Activated naive CD4-positive, alpha-beta T cell treated with anti-CD3 and anti-CD28 coated beads for 36 hours (primary cell): ENCODE results near the gene FBXL17. TPM values are rescaled to one million over a fixed set of nuclear protein-coding genes. Genes with fewer than 3 reads are reported as not detected.

Source experiments
- CTCF ChIA-PET: fragments of 350-600 bp; sonication (Branson Sonifier 250); formaldehyde crosslinking; loops from one replicate; lab custom pipeline; 2021; ENCODE audit warnings: antibody characterized with exemption; lab: Charles Lee
- DNase-seq: peaks from one replicate; pipeline ENCODE4 v3.0.0-alpha.2; 2020
- H3K27ac Mint-ChIP-seq: one replicate; pipeline ENCODE4 v1.8.0; 2021; ENCODE audit warnings: mild to moderate bottlenecking, mixed read lengths
- H3K27me3 Mint-ChIP-seq: one replicate; pipeline ENCODE4 v1.8.0; 2021; ENCODE audit warnings: low read depth, mixed read lengths
- H3K36me3 Mint-ChIP-seq: one replicate; pipeline ENCODE4 v1.8.0; 2021; ENCODE audit warnings: low read depth, mixed read lengths
- H3K4me1 Mint-ChIP-seq: one replicate; pipeline ENCODE4 v1.8.0; 2021; ENCODE audit warnings: low read depth, mixed read lengths
- H3K4me3 Mint-ChIP-seq: one replicate; pipeline ENCODE4 v1.8.0; 2021; ENCODE audit warnings: mild to moderate bottlenecking, moderate library complexity, mixed read lengths
- H3K9me3 Mint-ChIP-seq: one replicate; pipeline ENCODE4 v1.8.0; 2021; ENCODE audit warnings: mixed read lengths
- intact Hi-C: fragments of 100-400 bp; cut with micrococcal nuclease; formaldehyde crosslinking; loops from one replicate; pipeline ENCODE4 v1.15.1; 2023
- total RNA-seq, 2 experiments: library from RNA; stranded (reverse); gene quantifications; one replicate each; pipeline ENCODE4 v1.2.3, GENCODE V29; 2021

FBXL17 gene
- total RNA-seq, 2 experiments from 2014 or later: 3.5 to 4.3 TPM

GRCh38 chr5:108369167-108369566 lies 12.7 kb downstream of the FBXL17 start:
- Mint-ChIP-seq H3K27me3 (no peaks in the 10 kb centered on the region), H3K27ac (no peak overlapping the region), H3K36me3 (peaks cover 14% of the 10 kb centered on the region), H3K4me3 (no peak overlapping the region), H3K9me3 (peaks cover 10% of the 10 kb centered on the region), H3K4me1 (peaks cover 30% of the 10 kb centered on the region)
- no peak for DNase-seq
- CTCF ChIA-PET: interaction anchor here (1.2 kb wide), 1 partner anchor 9 kb away, joined by 4 read pairs; no protein-coding TSS in a partner anchor
- intact Hi-C loops: no loop called here

GRCh38 chr5:108367679-108368334 lies 14.1 kb downstream of the FBXL17 start:
- DNase-seq: no peak
- intact Hi-C loops: no loop called here
- Mint-ChIP-seq H3K36me3 (peaks cover 8% of the 10 kb centered on the region), H3K27me3 (no peaks in the 10 kb centered on the region), H3K9me3 (peaks cover 2% of the 10 kb centered on the region), H3K4me1 (peaks cover 30% of the 10 kb centered on the region), H3K27ac (no peak overlapping the region), H3K4me3 (no peak overlapping the region)
- CTCF ChIA-PET: interaction anchor here (1.2 kb wide), 1 partner anchor 23 kb away, joined by 3 read pairs; no protein-coding TSS in a partner anchor

- peaks cover 27% of the 10 kb centered on the region for H3K4me1 Mint-ChIP-seq
- no peaks in the 10 kb centered on the region for H3K9me3 Mint-ChIP-seq
- DNase-seq: no peak
- peaks cover 3% of the 10 kb centered on the region for H3K36me3 Mint-ChIP-seq
- CTCF ChIA-PET: interaction anchor here (1.2 kb wide), 1 partner anchor 21 kb away, joined by 3 read pairs; no protein-coding TSS in a partner anchor
- no peak overlapping the region for H3K27ac Mint-ChIP-seq
- intact Hi-C loops: no loop called here
- no peak overlapping the region for H3K4me3 Mint-ChIP-seq
- H3K27me3 Mint-ChIP-seq: no peaks in the 10 kb centered on the region
Measured at GRCh38 chr5:108366500-108366899, 15.4 kb downstream of the FBXL17 start.

GRCh38 chr5:108361771-108362170 lies 20.1 kb downstream of the FBXL17 start:
- DNase-seq: no peak
- Mint-ChIP-seq H3K4me3 (no peak overlapping the region), H3K4me1 (peaks cover 13% of the 10 kb centered on the region), H3K36me3 (peaks cover 7% of the 10 kb centered on the region), H3K9me3 (no peaks in the 10 kb centered on the region), H3K27me3 (no peaks in the 10 kb centered on the region), H3K27ac (no peak overlapping the region)
- intact Hi-C loops: no loop called here
- CTCF ChIA-PET: interaction anchor here (0.9 kb wide), 1 partner anchor 16 kb away, joined by 3 read pairs; no protein-coding TSS in a partner anchor

- Mint-ChIP-seq H3K27me3 (no peaks in the 10 kb centered on the region), H3K36me3 (peaks cover 7% of the 10 kb centered on the region), H3K27ac (no peak overlapping the region), H3K9me3 (no peaks in the 10 kb centered on the region), H3K4me1 (peaks cover 13% of the 10 kb centered on the region), H3K4me3 (no peak overlapping the region)
- intact Hi-C loops: no loop called here
- CTCF ChIA-PET: interaction anchor here (0.6 to 1.8 kb wide), 2 partner anchors 8 to 67 kb away, joined by 3 to 4 read pairs; no protein-coding TSS in a partner anchor
- no peak for DNase-seq
Measured at GRCh38 chr5:108361239-108361638, 20.7 kb downstream of the FBXL17 start.

- Mint-ChIP-seq H3K4me3 (no peak overlapping the region), H3K4me1 (peaks cover 9% of the 10 kb centered on the region), H3K27ac (no peak overlapping the region), H3K9me3 (no peaks in the 10 kb centered on the region), H3K27me3 (no peaks in the 10 kb centered on the region), H3K36me3 (peaks cover 7% of the 10 kb centered on the region)
- CTCF ChIA-PET: interaction anchor here (1.8 kb wide), 1 partner anchor 9 kb away, joined by 4 read pairs; no protein-coding TSS in a partner anchor
- no peak for DNase-seq
- intact Hi-C loops: no loop called here
Measured at GRCh38 chr5:108360280-108360679, 21.6 kb downstream of the FBXL17 start.

- H3K36me3 Mint-ChIP-seq: peaks cover 5% of the 10 kb centered on the region
- peaks cover 12% of the 10 kb centered on the region for H3K4me1 Mint-ChIP-seq
- intact Hi-C loops: no loop called here
- no peak for DNase-seq
- H3K9me3 Mint-ChIP-seq: no peaks in the 10 kb centered on the region
- H3K27me3 Mint-ChIP-seq: no peaks in the 10 kb centered on the region
- CTCF ChIA-PET: interaction anchor here (0.7 kb wide), 1 partner anchor 97 kb away, joined by 3 read pairs; no protein-coding TSS in a partner anchor
- no peak overlapping the region for H3K4me3 Mint-ChIP-seq
- no peak overlapping the region for H3K27ac Mint-ChIP-seq
Measured at GRCh38 chr5:108356286-108356685, 25.6 kb downstream of the FBXL17 start.

GRCh38 chr5:108353087-108353486 lies 28.8 kb downstream of the FBXL17 start:
- Mint-ChIP-seq H3K4me3 (no peak overlapping the region), H3K9me3 (no peaks in the 10 kb centered on the region), H3K4me1 (peaks cover 4% of the 10 kb centered on the region), H3K27me3 (no peaks in the 10 kb centered on the region), H3K36me3 (no peaks in the 10 kb centered on the region), H3K27ac (no peak overlapping the region)
- CTCF ChIA-PET: no interaction called here
- DNase-seq: no peak
- intact Hi-C loops: no loop called here

- Mint-ChIP-seq H3K27ac (no peak overlapping the region), H3K9me3 (no peaks in the 10 kb centered on the region), H3K27me3 (no peaks in the 10 kb centered on the region), H3K36me3 (no peaks in the 10 kb centered on the region), H3K4me3 (no peak overlapping the region), H3K4me1 (no peaks in the 10 kb centered on the region)
- intact Hi-C loops: loop anchor here (1.0 to 10.0 kb wide), 4 partner anchors 85 to 771 kb away; partner anchors contain the start of gene EFNA5
- CTCF ChIA-PET: interaction anchor here (0.6 to 2.8 kb wide), 8 partner anchors 17 to 430 kb away, joined by 3 to 56 read pairs (median 4); no protein-coding TSS in a partner anchor
- DNase-seq: no peak
Measured at GRCh38 chr5:108345541-108346171, 36.2 kb downstream of the FBXL17 start.

- H3K9me3 Mint-ChIP-seq: no peaks in the 10 kb centered on the region
Measured at GRCh38 chr5:108344103-108344822, 37.6 kb downstream of the FBXL17 start.

GRCh38 chr5:108341866-108342265 lies 40.0 kb downstream of the FBXL17 start:
- Mint-ChIP-seq H3K9me3 (no peaks in the 10 kb centered on the region), H3K4me1 (no peaks in the 10 kb centered on the region), H3K36me3 (peaks cover 2% of the 10 kb centered on the region), H3K27me3 (no peaks in the 10 kb centered on the region), H3K4me3 (no peak overlapping the region), H3K27ac (no peak overlapping the region)
- CTCF ChIA-PET: interaction anchor here (0.7 to 1.7 kb wide), 3 partner anchors 81 to 770 kb away, joined by 3 to 6 read pairs (median 3); no protein-coding TSS in a partner anchor
- intact Hi-C loops: loop anchor here (10.0 kb wide), 1 partner anchor 767 kb away; no protein-coding TSS in a partner anchor
- no peak for DNase-seq

More at GRCh38 chr5:108344103-108344822, 37.6 kb downstream of the FBXL17 start:
- Mint-ChIP-seq H3K4me3 (no peak overlapping the region), H3K4me1 (no peaks in the 10 kb centered on the region), H3K27ac (no peak overlapping the region), H3K27me3 (no peaks in the 10 kb centered on the region), H3K36me3 (no peaks in the 10 kb centered on the region)
- DNase-seq: no peak
- intact Hi-C loops: loop anchor here (10.0 kb wide), 1 partner anchor 769 kb away; no protein-coding TSS in a partner anchor
- CTCF ChIA-PET: interaction anchor here (0.5 to 2.8 kb wide), 5 partner anchors 19 to 83 kb away, joined by 3 to 56 read pairs (median 4); no protein-coding TSS in a partner anchor
